Endothelial cell of umbilical vein (primary cell): ENCODE measurements around the gene MYRFL. TPM values are rescaled to one million over a fixed set of nuclear protein-coding genes. Genes with fewer than 3 reads are reported as not detected.

Source experiments
- BruUV-seq: library from RNA; stranded (reverse); fragments of 400-500 nt; replicated peaks from 2 replicates; lab custom pipeline; 2021; lab: Mats Ljungman, UMichigan
- CTCF ChIA-PET: fragments of 300-600, 350-600 bp; sonication (Branson Sonifier 250); formaldehyde crosslinking; loops from one replicate; lab custom pipeline; 2021; ENCODE audit warnings: antibody characterized with exemption, inconsistent platforms; lab: Charles Lee
- POLR2A ChIA-PET: fragments of 300-600, 350-600 bp; sonication (Branson Sonifier 250); formaldehyde crosslinking; loops from one replicate; lab custom pipeline; 2021; ENCODE audit warnings: antibody characterized with exemption, inconsistent platforms; lab: Charles Lee
- DNase-seq: peaks from one replicate; pipeline ENCODE4 v3.0.0-alpha.2; 2011; ENCODE audit warnings: low read depth, low spot score
- FAIRE-seq: peaks from 2 replicates; lab custom pipeline; 2011; peaks lifted over from hg19 to GRCh38; lab: Jason Lieb, UNC
- H2AFZ ChIP-seq: 2 replicates; pipeline ENCODE4 v1.6.0; 2012; ENCODE audit warnings: low read depth, low read length, control low read depth, inconsistent platforms
- H3K27ac ChIP-seq: 2 replicates; pipeline ENCODE4 v1.5.1; 2011; ENCODE audit warnings: low read depth, mild to moderate bottlenecking, control low read depth, low read length, moderate library complexity; ENCODE audit not compliant: insufficient read depth
- H3K27me3 ChIP-seq, 2 experiments: 2 replicates each; pipeline versions ENCODE4 v1.6.0 to v1.6.1; 2011; ENCODE audit warnings: low read length in 2 of 2, mixed read lengths in 1 of 2; ENCODE audit not compliant: control insufficient read depth in 2 of 2, insufficient read depth in 2 of 2
- H3K36me3 ChIP-seq, 2 experiments: 2 replicates in 1 of 2; 3 replicates in 1 of 2; pipeline ENCODE4 v1.5.1; 2011; ENCODE audit warnings: low read length in 2 of 2, mild to moderate bottlenecking in 1 of 2, moderate library complexity in 1 of 2; ENCODE audit not compliant: control insufficient read depth in 2 of 2, insufficient read depth in 2 of 2; ENCODE audit errors: extremely low read depth in 1 of 2
- H3K4me1 ChIP-seq: 3 replicates; pipeline ENCODE4 v1.5.1; 2011; ENCODE audit warnings: mild to moderate bottlenecking, low read length; ENCODE audit not compliant: control insufficient read depth, insufficient read depth; ENCODE audit errors: extremely low read depth
- H3K4me2 ChIP-seq: 2 replicates; pipeline ENCODE4 v1.6.1; 2011; ENCODE audit warnings: low read length, control low read depth, mixed read lengths; ENCODE audit not compliant: insufficient read depth
- H3K4me3 ChIP-seq, 3 experiments: fragments of 200-600 bp in 1 of 3; sonication (generic), shearing (Covaris generic) in 1 of 3; replicated peaks in 1 of 3; 2 replicates each; pipeline ENCODE4 v1.5.1; 2011 to 2016; ENCODE audit warnings: control low read depth in 3 of 3, low read length in 3 of 3, mild to moderate bottlenecking in 2 of 3, inconsistent platforms in 1 of 3, low read depth in 1 of 3, moderate library complexity in 1 of 3; ENCODE audit not compliant: insufficient read depth in 1 of 3
- H3K79me2 ChIP-seq: 2 replicates; pipeline ENCODE4 v1.6.0; 2012; ENCODE audit warnings: low read length, inconsistent platforms; ENCODE audit not compliant: control insufficient read depth, insufficient read depth
- H3K9ac ChIP-seq: replicated peaks from 2 replicates; pipeline ENCODE3; 2011; ENCODE audit warnings: low read length, control low read depth; ENCODE audit not compliant: insufficient read depth; ENCODE audit errors: extremely low read depth
- H3K9me1 ChIP-seq: replicated peaks from 3 replicates; pipeline ENCODE4 v1.6.0; 2011; ENCODE audit warnings: mild to moderate bottlenecking, low read length; ENCODE audit not compliant: control insufficient read depth, insufficient read depth; ENCODE audit errors: extremely low read depth
- H3K9me3 ChIP-seq: replicated peaks from 2 replicates; pipeline ENCODE4 v1.5.1; 2012; ENCODE audit warnings: low read length, inconsistent platforms; ENCODE audit not compliant: control insufficient read depth, insufficient read depth
- H4K20me1 ChIP-seq: replicated peaks from 2 replicates; pipeline ENCODE3; 2011; ENCODE audit warnings: mild to moderate bottlenecking, low read length; ENCODE audit not compliant: control insufficient read depth, insufficient read depth; ENCODE audit errors: extremely low read depth
- CTCF ChIP-seq, 2 donors: IDR thresholded peaks; 1 replicate in 1 of 2; 2 replicates in 1 of 2; pipeline ENCODE4 v1.5.1; 2011; ENCODE audit warnings: low read length in 2 of 2, mild to moderate bottlenecking in 2 of 2, moderate library complexity in 2 of 2, control low read depth in 1 of 2, inconsistent platforms in 1 of 2, low read depth in 1 of 2; ENCODE audit not compliant: insufficient read depth in 1 of 2; ENCODE audit errors: extremely low read depth in 1 of 2
- FOS ChIP-seq: IDR thresholded peaks from 2 replicates; pipeline ENCODE4 v1.6.1; 2011; ENCODE audit warnings: mild to moderate bottlenecking, low read length, moderate library complexity, borderline replicate concordance; ENCODE audit not compliant: insufficient read depth
- GATA2 ChIP-seq: IDR thresholded peaks from 2 replicates; pipeline ENCODE4 v1.7.0; 2011; ENCODE audit warnings: low read depth, mild to moderate bottlenecking, moderate library complexity, mixed read lengths, low read length; ENCODE audit not compliant: insufficient read length, insufficient read depth
- JUN ChIP-seq: IDR thresholded peaks from 2 replicates; pipeline ENCODE4 v1.6.1; 2011; ENCODE audit warnings: borderline replicate concordance, low read depth; ENCODE audit not compliant: insufficient read length, insufficient read depth
- MYC ChIP-seq: IDR thresholded peaks from one replicate; pipeline ENCODE4 v1.6.1; 2011; ENCODE audit warnings: mild to moderate bottlenecking, low read depth, low read length
- POLR2A ChIP-seq: IDR thresholded peaks from 2 replicates; pipeline ENCODE4 v1.6.1; 2012; ENCODE audit warnings: low read depth, mild to moderate bottlenecking, control low read depth, low read length
- POLR2AphosphoS5 ChIP-seq: IDR thresholded peaks from 2 replicates; pipeline ENCODE4 v1.6.1; 2012; ENCODE audit warnings: low read depth, mild to moderate bottlenecking, control low read depth, low read length, moderate library complexity; ENCODE audit not compliant: insufficient read depth
- dilution Hi-C: fragments of 300-500 bp; cut with MboI; formaldehyde crosslinking; loops from one replicate; pipeline ENCODE4 v1.15.0; 2019; ENCODE audit warnings: low sequenced_read_pairs; ENCODE audit not compliant: extremely low pct_ligation_motif_present
- intact Hi-C: fragments of 100-400 bp; cut with micrococcal nuclease; formaldehyde crosslinking; loops from one replicate; pipeline ENCODE4 v1.10.0; 2022
- polyA plus RNA-seq, 4 experiments: library from polyadenylated mRNA; depleted of rRNA in 3 of 4; stranded (reverse) in 3 of 4; unstranded in 1 of 4; fragments of >200 nt; gene quantifications; 2 replicates each; pipeline versions ENCODE4 v1.2.1 to v1.2.3, GENCODE V29; 2011 to 2012; ENCODE audit warnings: missing spikeins in 1 of 4
- total RNA-seq: library from RNA; stranded (reverse); gene quantifications from 2 replicates; pipeline ENCODE4 v1.2.3, GENCODE V29; 2021

MYRFL gene
- total and polyA plus RNA-seq, 2 donors (not counting 3 experiments of a cell fraction or from before 2014, with no cell fraction given): not detected

GRCh38 chr12:69872804-69873203 lies 47.8 kb downstream of the MYRFL start:
- Histone ChIP-seq H3K27ac (no peak overlapping the region), H4K20me1 (no peaks in the 10 kb centered on the region), H3K9me3 (no peaks in the 10 kb centered on the region), H3K4me1 (peaks cover 14% of the 10 kb centered on the region), H3K9ac (no peak overlapping the region), H3K4me3 (no peak overlapping the region), H3K4me2 (no peak overlapping the region), H3K36me3 (no peaks in the 10 kb centered on the region), H3K27me3 (no peaks in the 10 kb centered on the region), H2AFZ (no peak overlapping the region), H3K79me2 (no peaks in the 10 kb centered on the region), H3K9me1 (no peaks in the 10 kb centered on the region)
- TF ChIP-seq GATA2 (no peak), CTCF (IDR thresholded peaks at IDR 0.05; ENCODE audit: extremely low read depth in 1 of 2, insufficient read depth in 1 of 2, low read depth in 1 of 2, low read length in 2 of 2) (no peak), JUN (no peak)
- DNase-seq (peak; percentile 6), FAIRE-seq (no peak)
- dilution Hi-C loops (no loop called here), intact Hi-C loops (loop anchor here (2.0 to 10.0 kb wide), 3 partner anchors 134 to 1519 kb away; partner anchors contain the start of gene RAB3IP)
- no TSS peak for BruUV-seq
- ChIA-PET CTCF (interaction anchor here (1.0 to 2.0 kb wide), 4 partner anchors 28 to 861 kb away, joined by 3 to 4 read pairs (median 4); no protein-coding TSS in a partner anchor), POLR2A (no interaction called here)

GRCh38 chr12:69873429-69873828 lies 48.4 kb downstream of the MYRFL start:
- no TSS peak for BruUV-seq
- ChIA-PET POLR2A (no interaction called here), CTCF (interaction anchor here (1.1 to 2.0 kb wide), 2 partner anchors 27 to 31 kb away, joined by 4 read pairs; no protein-coding TSS in a partner anchor)
- no peaks in the 10 kb centered on the region for H3K9me3 ChIP-seq
- intact Hi-C loops: loop anchor here (2.0 to 10.0 kb wide), 3 partner anchors 135 to 1519 kb away; partner anchors contain the start of gene RAB3IP
- H3K4me2 ChIP-seq: peak overlapping the region; percentile 54
- no peaks in the 10 kb centered on the region for H3K9me1 ChIP-seq
- FAIRE-seq (peak; percentile 83), DNase-seq (peak; percentile 87)
- peak overlapping the region; percentile 68 for H3K27ac ChIP-seq
- dilution Hi-C loops: no loop called here
- H3K79me2 ChIP-seq: no peaks in the 10 kb centered on the region
- peaks cover 14% of the 10 kb centered on the region for H3K4me1 ChIP-seq
- no peak overlapping the region for H3K9ac ChIP-seq
- no peaks in the 10 kb centered on the region for H3K27me3 ChIP-seq
- H4K20me1 ChIP-seq: no peaks in the 10 kb centered on the region
- TF ChIP-seq POLR2AphosphoS5 (peak; percentile 28), POLR2A (no peak), JUN (peak; percentile 43), MYC (no peak), FOS (peak; percentile 80)
- H2AFZ ChIP-seq: peak overlapping the region; percentile 17
- no peak overlapping the region for H3K4me3 ChIP-seq
- no peaks in the 10 kb centered on the region for H3K36me3 ChIP-seq
